ENCODE results near the gene TPO.

DNA sequence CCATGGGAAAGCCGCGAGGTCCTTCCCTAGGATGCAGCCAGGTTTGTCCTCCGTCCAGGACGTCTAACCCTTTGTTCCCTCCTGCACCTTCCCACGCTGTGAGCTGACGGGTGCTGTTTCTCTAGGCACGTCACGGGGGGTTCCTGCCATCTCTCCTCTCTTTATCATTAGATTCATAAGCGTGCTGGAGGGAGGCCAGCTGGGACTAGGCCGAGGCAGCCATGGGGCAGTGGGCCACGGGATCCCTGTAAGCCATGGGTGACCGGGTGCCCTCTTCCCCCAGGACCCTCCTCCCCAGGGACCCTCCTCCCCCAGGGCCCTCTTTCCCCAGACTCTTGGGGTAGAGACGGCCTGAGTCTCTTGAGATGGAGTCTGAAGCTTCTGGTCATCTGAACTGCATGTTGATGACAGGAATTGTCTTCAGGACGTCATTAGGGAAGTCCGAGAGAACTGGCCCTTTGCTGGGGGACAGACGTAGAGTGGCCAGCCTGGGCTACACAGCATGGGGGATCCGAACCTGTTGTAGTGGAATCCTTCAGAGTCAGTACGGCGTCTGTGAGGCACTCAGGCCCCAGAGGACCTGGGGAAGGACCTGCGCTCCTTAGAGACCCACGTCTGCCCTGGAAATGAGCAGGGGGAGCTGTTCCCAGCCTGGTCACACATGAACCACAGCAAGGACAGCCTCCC lies 108.1 kb downstream of the TPO start:
- TF ChIP-seq, protein P1, sequence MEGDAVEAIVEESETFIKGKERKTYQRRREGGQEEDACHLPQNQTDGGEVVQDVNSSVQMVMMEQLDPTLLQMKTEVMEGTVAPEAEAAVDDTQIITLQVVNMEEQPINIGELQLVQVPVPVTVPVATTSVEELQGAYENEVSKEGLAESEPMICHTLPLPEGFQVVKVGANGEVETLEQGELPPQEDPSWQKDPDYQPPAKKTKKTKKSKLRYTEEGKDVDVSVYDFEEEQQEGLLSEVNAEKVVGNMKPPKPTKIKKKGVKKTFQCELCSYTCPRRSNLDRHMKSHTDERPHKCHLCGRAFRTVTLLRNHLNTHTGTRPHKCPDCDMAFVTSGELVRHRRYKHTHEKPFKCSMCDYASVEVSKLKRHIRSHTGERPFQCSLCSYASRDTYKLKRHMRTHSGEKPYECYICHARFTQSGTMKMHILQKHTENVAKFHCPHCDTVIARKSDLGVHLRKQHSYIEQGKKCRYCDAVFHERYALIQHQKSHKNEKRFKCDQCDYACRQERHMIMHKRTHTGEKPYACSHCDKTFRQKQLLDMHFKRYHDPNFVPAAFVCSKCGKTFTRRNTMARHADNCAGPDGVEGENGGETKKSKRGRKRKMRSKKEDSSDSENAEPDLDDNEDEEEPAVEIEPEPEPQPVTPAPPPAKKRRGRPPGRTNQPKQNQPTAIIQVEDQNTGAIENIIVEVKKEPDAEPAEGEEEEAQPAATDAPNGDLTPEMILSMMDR (IDR thresholded peaks at IDR 0.05; ENCODE audit: poor library complexity, severe bottlenecking), result no peak
- TF ChIP-seq EZH2 (IDR thresholded peaks at IDR 0.05; ENCODE audit: borderline replicate concordance, insufficient read depth, low read length, poor library complexity, severe bottlenecking), result no peak
- no peak for TF ChIP-seq POLR2AphosphoS5 (IDR thresholded peaks at IDR 0.05)
- TF ChIP-seq, protein P2, sequence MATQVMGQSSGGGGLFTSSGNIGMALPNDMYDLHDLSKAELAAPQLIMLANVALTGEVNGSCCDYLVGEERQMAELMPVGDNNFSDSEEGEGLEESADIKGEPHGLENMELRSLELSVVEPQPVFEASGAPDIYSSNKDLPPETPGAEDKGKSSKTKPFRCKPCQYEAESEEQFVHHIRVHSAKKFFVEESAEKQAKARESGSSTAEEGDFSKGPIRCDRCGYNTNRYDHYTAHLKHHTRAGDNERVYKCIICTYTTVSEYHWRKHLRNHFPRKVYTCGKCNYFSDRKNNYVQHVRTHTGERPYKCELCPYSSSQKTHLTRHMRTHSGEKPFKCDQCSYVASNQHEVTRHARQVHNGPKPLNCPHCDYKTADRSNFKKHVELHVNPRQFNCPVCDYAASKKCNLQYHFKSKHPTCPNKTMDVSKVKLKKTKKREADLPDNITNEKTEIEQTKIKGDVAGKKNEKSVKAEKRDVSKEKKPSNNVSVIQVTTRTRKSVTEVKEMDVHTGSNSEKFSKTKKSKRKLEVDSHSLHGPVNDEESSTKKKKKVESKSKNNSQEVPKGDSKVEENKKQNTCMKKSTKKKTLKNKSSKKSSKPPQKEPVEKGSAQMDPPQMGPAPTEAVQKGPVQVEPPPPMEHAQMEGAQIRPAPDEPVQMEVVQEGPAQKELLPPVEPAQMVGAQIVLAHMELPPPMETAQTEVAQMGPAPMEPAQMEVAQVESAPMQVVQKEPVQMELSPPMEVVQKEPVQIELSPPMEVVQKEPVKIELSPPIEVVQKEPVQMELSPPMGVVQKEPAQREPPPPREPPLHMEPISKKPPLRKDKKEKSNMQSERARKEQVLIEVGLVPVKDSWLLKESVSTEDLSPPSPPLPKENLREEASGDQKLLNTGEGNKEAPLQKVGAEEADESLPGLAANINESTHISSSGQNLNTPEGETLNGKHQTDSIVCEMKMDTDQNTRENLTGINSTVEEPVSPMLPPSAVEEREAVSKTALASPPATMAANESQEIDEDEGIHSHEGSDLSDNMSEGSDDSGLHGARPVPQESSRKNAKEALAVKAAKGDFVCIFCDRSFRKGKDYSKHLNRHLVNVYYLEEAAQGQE (IDR thresholded peaks at IDR 0.05; ENCODE audit: borderline replicate concordance), result no peak
